GM21390 (cell line): Measurements from ENCODE around the gene OSBPL6.
A peak's percentile ranks its signal among the peaks of the same experiment; 100 is the strongest.
"Not testable (repeated sequence)": the region's sequence is repeated elsewhere in the genome, so short reads cannot be mapped to it uniquely, and the experiment has no call there.

ENCODE experiments used
- ATAC-seq: cut with Tn5 transposase; IDR thresholded peaks from one replicate; pipeline ENCODE4 v1.9.1; 2021; ENCODE audit not compliant: unreplicated experiment

OSBPL6 gene

DNA sequence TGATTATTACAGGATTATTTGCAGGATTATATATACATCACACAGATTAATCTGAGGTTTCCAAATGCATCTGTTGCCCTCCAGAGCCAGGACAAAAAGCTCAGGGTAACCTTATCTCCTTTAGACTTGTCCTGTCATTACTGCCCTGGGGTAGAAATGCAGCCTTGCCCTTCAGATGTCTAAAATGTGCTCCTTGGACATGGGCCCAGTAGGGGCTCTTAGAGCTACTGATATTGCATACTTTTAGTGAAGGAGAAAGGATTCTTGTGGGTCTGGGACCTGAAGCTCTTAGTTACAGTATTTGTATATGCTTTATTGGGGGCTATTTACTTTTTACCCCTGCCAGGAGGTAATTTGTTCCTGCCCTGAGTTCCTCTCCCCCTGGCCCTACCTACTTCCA is 200.5 kb downstream of the OSBPL6 start:
- no peak for ATAC-seq

DNA sequence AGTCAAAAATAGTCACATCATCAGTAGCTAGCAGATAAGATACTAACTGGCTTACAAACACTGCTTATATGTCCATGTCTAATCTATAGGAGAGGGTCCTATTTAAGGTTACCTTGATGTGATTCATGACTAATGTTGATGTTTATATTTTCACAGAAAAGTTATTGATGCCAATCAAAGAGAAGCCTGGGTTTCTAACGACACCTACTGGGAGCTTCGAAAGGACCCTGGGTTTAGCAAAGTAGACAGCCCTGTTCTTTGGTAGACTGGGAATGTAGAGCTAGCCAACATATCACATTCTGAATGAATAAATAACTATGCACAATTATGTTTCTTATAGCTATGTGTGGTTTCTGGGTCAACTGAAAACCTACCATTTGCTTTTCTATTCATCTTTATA is 201.0 kb downstream of the OSBPL6 start:
- no peak for ATAC-seq

- no peak for ATAC-seq
Observed at GRCh38 chr2:178395941-178396570, 201.7 kb downstream of the OSBPL6 start.

- peak; percentile 96 for ATAC-seq
Observed at GRCh38 chr2:178397002-178397605, 202.8 kb downstream of the OSBPL6 start.

- ATAC-seq: no peak
Observed at GRCh38 chr2:178401994-178402437, 207.7 kb downstream of the OSBPL6 start.

DNA sequence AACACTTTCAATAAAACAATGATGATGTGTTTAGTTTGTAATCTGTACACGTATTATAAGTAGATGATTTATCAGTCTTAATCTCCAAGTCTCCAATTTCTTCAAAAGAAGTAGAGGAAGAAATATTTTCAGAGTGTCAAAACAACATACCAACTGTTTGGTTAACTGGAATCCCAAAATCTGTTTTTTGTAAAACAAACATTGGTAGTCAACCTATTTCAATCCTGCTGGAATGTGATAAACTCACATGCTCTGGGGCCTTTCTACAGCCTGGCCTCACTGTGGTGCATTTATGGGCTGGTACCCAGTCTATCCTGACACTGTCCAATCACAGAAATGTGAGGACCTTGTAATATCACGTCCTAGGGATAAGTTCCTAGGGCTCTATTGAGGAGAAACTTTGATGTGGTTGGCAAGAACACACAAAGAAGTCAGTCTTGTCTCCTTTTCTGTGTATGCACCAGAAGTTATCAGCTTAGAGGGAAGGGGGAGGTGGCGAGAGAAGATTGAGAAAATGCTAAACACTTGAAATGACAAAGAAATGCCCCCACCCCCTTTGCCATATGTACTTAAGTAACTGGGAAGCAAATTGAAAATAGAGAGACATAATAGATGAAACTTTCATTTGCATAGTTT is 209.5 kb downstream of the OSBPL6 start:
- peak; percentile 47 for ATAC-seq

DNA sequence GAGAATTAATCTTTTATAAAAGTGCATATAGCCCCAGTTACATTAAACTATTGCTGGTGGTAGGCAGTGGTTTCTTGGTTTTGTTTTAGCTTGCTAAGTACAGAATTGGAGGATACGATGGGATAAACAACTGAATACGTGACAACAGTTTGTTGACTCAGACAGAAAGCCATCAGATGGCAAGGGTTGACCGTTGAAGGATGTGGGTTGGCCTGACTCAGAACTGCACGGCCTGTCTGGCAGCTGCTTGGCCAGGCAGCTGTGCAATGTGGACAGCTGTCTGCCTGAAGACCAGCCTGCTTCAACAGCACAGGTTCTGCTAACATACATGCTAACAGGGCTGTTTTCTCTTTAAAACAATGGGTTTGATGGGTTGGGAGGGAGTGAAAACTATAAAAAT is 210.1 kb downstream of the OSBPL6 start:
- ATAC-seq: peak; percentile 99

DNA sequence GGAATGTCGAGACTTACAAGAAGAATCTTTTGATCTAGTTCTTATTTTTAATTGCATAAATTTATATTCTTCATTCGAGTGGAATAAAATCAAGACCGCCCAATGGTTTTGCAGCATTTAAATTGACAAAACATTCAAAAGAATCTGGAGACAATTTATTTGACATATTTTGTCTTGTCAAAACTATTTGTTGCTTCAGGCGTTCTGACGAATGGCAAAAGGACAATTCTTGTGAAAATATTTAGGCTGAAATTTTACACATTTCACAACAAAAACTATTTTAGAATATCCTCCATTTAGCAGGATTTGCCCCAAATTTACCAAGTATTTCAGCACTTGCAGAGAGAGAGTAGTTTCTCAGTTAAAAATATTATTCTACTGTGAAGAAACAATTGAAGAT is 214.9 kb downstream of the OSBPL6 start:
- no peak for ATAC-seq

DNA sequence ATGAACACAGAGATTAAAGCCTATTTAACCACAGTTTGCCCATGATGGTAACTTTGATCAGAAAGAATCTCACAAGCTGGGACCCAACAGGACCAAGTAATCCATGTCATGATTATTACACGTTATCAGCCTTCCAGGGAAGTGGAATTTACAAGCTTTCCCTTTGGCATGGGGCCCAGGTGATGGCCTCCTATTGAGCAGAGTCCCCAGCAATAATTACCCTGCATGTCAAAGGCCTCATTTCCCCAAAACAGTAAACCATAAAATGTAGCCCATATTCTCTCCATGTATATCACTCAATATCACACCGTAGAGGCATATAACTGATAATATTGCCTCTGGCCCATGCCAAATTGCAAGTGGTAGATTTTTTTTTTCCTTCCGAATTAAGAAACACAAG is 217.7 kb downstream of the OSBPL6 start:
- no peak for ATAC-seq

GRCh38 chr2:178412453-178412852 is 218.1 kb downstream of the OSBPL6 start:
- ATAC-seq: not testable (repeated sequence)

DNA sequence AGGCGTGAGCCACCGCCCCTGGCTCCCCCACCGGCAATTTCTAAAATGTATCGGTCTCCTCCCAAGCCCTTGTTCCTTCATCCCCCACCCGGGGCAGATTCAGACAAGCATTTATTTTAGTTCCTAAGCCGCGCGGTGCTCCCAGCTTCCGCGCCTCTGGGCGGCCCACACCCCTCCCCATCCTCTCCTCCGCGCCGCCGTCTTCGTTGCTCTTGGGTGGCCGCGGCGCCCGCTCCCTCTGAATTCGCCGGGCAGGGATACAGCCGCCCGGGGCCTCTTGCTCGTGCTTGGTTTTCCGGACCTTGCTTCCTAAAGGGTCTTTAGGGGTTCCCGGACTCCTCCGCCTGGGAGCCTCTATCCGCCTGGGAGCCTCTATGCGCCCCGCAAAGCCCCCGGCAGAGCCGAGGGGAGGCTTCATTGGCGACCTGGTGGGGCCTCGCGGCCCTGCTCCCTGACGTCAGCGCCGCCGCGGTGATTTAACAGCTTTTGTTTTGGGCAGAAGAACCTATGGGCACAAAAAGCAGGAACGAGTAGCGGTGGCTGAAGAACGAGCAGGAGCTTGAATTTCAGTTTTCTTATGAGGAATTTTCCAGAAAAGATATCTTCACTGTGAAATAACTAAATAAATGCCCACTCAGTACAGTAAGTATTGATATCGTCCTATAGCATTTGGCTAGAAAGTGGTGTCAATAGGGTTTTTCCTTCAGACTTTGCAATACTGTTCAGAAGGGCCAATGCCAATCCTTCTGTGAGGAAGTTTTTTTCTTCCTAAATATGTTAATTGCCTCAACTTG is 219.4 kb downstream of the OSBPL6 start:
- ATAC-seq: peak; percentile 74

- ATAC-seq: peak; percentile 78
Observed at GRCh38 chr2:178414266-178415247, 220.2 kb downstream of the OSBPL6 start.

DNA sequence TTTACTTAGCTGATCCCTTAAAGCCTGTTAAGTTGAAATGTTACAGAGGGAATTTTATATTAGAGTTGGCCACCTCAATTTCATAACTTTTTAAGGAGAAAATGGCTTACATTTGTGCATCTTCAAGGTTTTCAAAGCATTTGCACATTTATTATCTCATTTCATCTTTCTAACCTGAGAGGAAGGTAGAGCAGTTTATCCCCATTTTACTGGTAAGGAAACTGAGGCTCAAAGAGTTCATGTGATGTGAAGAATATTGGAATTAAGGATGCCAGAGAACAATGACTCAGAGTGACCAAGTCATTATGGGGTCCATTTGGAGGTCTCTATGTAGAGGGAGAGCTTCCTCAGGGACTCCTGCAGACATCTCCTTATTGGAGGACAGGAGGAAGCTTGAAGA is 221.7 kb downstream of the OSBPL6 start:
- no peak for ATAC-seq

- ATAC-seq: no peak
Observed at GRCh38 chr2:178417916-178418315, 223.6 kb downstream of the OSBPL6 start.

- no peak for ATAC-seq
Observed at GRCh38 chr2:178418426-178418825, 224.1 kb downstream of the OSBPL6 start.

- ATAC-seq: no peak
Observed at GRCh38 chr2:178419123-178419522, 224.8 kb downstream of the OSBPL6 start.

- no peak for ATAC-seq
Observed at GRCh38 chr2:178420463-178420999, 226.2 kb downstream of the OSBPL6 start.

DNA sequence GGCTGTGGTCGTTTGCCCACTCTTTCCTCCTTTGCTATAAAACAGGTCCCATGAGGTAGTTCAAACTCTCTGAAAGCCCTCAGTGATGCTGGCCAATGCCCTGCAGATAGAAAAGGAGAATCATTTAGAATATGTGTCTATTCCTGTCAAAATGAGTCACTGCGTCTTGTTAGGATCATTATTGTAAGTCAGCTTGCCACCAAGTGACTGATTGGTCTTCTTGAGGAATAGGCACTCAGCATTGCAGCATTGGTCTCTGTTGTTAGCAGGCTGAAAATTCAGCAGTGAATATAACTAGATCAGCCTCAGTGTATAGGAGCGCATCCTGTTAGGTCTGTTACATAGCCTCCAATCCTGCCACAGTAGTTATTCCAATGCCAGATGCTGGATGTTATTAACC is 227.8 kb downstream of the OSBPL6 start:
- ATAC-seq: no peak

- not testable (repeated sequence) for ATAC-seq
Observed at GRCh38 chr2:178423746-178424145, 229.4 kb downstream of the OSBPL6 start.

DNA sequence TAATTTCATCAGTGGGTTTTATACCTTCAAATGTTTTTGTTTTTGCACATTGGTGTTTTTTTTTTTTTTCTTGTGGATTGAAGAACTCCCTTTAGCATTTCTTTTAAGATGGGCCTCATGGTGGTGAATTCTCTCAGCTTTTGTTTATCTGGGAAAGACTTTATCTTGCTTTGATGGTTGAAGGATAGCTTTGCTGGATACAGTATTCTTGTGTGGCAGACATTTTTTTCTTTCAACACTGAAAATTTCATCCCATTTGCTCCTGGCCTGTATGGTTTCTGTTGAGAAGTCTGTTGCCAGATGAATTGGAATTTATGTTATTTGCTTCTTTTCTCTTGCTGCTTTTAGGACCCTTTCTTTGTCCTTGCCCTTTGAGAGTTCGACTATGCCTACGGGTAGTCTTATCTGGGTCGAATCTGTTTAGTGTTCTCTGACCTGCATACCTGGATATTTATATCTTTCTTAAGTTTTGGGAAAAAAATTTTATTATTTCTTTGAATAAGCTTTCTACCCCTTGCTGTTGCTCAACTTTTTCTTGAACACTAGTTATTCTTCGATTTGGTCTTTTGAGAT is 231.0 kb downstream of the OSBPL6 start:
- ATAC-seq: no peak
